ENCODE measurements around the gene POMT2.
"Not testable (repeated sequence)": the region's sequence is repeated elsewhere in the genome, so short reads cannot be mapped to it uniquely, and the experiment has no call there.

- TF ChIP-seq CTCF (IDR thresholded peaks at IDR 0.05); SIN3A (IDR thresholded peaks at IDR 0.05; ENCODE audit: borderline replicate concordance, low read depth, low read length); POLR2AphosphoS5 (IDR thresholded peaks at IDR 0.05; ENCODE audit: low read depth, low read length); YY1 (IDR thresholded peaks at IDR 0.05; ENCODE audit: low read depth); TAF1 (IDR thresholded peaks at IDR 0.05; ENCODE audit: borderline replicate concordance, low read depth, low read length); REST (IDR thresholded peaks at IDR 0.05; ENCODE audit: low read depth, low read length); NFIC (IDR thresholded peaks at IDR 0.05; ENCODE audit: borderline replicate concordance); NRF1 (IDR thresholded peaks at IDR 0.05; ENCODE audit: low read depth, low read length); RAD21 (IDR thresholded peaks at IDR 0.05; ENCODE audit: low read length): not testable (repeated sequence)
These were observed 39.8 kb downstream of the POMT2 start for GRCh38 chr14:77280921-77281320.

Data from SK-N-SH (cell line).